ENCODE measurements around the gene RBFOX2. TPM values are rescaled to one million over a fixed set of nuclear protein-coding genes. Genes with fewer than 3 reads are reported as not detected.

Gene RBFOX2
- total and polyA plus RNA-seq, 2 donors (not counting 1 experiment from before 2014, with no cell fraction given), result 173 to 190 TPM

GRCh38 chr22:35711336-35711735 lies 317.3 kb downstream of the RBFOX2 start:
- no peak for TF ChIP-seq CTCF (conservative IDR thresholded peaks at IDR 0.05 in 1 of 2, IDR thresholded peaks at IDR 0.05 in 1 of 2; ENCODE audit: low read depth in 1 of 2, low read length in 2 of 2)
- TF ChIP-seq EZH2 (IDR thresholded peaks at IDR 0.05; ENCODE audit: low read length, missing control alignments), result no peak
- H4K20me1 ChIP-seq (ENCODE audit: control insufficient read depth, extremely low read depth, insufficient read depth, low read length), result no peaks in the 10 kb centered on the region

GRCh38 chr22:35708917-35709316 lies 319.7 kb downstream of the RBFOX2 start:
- no peaks in the 10 kb centered on the region for H4K20me1 ChIP-seq (ENCODE audit: control insufficient read depth, extremely low read depth, insufficient read depth, low read length)
- H3K79me2 ChIP-seq (ENCODE audit: control insufficient read depth, insufficient read depth, low read length), result no peaks in the 10 kb centered on the region
- H3K27me3 ChIP-seq (ENCODE audit: control insufficient read depth, insufficient read depth, low read length), result no peaks in the 10 kb centered on the region
- H3K27ac ChIP-seq (ENCODE audit: insufficient read depth, low read length), result no peak overlapping the region
- no peak for DNase-seq (ENCODE audit: low read depth in 2 of 2)
- no peak overlapping the region for H3K9ac ChIP-seq (ENCODE audit: insufficient read depth, low read length)
- no peaks in the 10 kb centered on the region for H3K36me3 ChIP-seq (ENCODE audit: control insufficient read depth, insufficient read depth, low read length)
- H3K4me1 ChIP-seq (ENCODE audit: control insufficient read depth, extremely low read depth, insufficient read depth, low read length), result peaks cover 8% of the 10 kb centered on the region
- TF ChIP-seq CTCF (conservative IDR thresholded peaks at IDR 0.05 in 1 of 2, IDR thresholded peaks at IDR 0.05 in 1 of 2; ENCODE audit: low read depth in 1 of 2, low read length in 2 of 2), result no peak
- TF ChIP-seq EZH2 (IDR thresholded peaks at IDR 0.05; ENCODE audit: low read length, missing control alignments), result no peak
- H3K4me2 ChIP-seq (ENCODE audit: extremely low read depth, insufficient read depth, low read length), result no peak overlapping the region
- H3K9me3 ChIP-seq (ENCODE audit: control insufficient read depth, insufficient read depth, low read depth, low read length), result no peaks in the 10 kb centered on the region
- H2AFZ ChIP-seq (ENCODE audit: low read length), result no peak overlapping the region
- no peak overlapping the region for H3K4me3 ChIP-seq (replicated peaks in 1 of 4; ENCODE audit: control extremely low read depth in 1 of 4, insufficient read depth in 1 of 4, low read depth in 3 of 4, low read length in 4 of 4)

More at GRCh38 chr22:35711336-35711735, 317.3 kb downstream of the RBFOX2 start:
- Histone ChIP-seq H3K79me2 (ENCODE audit: control insufficient read depth, insufficient read depth, low read length) (no peaks in the 10 kb centered on the region), H3K4me3 (replicated peaks in 1 of 4; ENCODE audit: control extremely low read depth in 1 of 4, insufficient read depth in 1 of 4, low read depth in 3 of 4, low read length in 4 of 4) (no peak overlapping the region), H3K27me3 (ENCODE audit: control insufficient read depth, insufficient read depth, low read length) (no peaks in the 10 kb centered on the region), H3K4me2 (ENCODE audit: extremely low read depth, insufficient read depth, low read length) (no peak overlapping the region), H3K27ac (ENCODE audit: insufficient read depth, low read length) (no peak overlapping the region), H2AFZ (ENCODE audit: low read length) (no peak overlapping the region), H3K4me1 (ENCODE audit: control insufficient read depth, extremely low read depth, insufficient read depth, low read length) (peaks cover 2% of the 10 kb centered on the region), H3K9me3 (ENCODE audit: control insufficient read depth, insufficient read depth, low read depth, low read length) (no peaks in the 10 kb centered on the region), H3K36me3 (ENCODE audit: control insufficient read depth, insufficient read depth, low read length) (no peaks in the 10 kb centered on the region), H3K9ac (ENCODE audit: insufficient read depth, low read length) (no peak overlapping the region)
- no peak for DNase-seq (ENCODE audit: low read depth in 2 of 2)

GRCh38 chr22:35708453-35708852 lies 320.2 kb downstream of the RBFOX2 start:
- DNase-seq (ENCODE audit: low read depth in 2 of 2), result peak; percentile 17 to 53
- Histone ChIP-seq H3K27me3 (ENCODE audit: control insufficient read depth, insufficient read depth, low read length) (no peaks in the 10 kb centered on the region), H3K79me2 (ENCODE audit: control insufficient read depth, insufficient read depth, low read length) (no peaks in the 10 kb centered on the region), H2AFZ (ENCODE audit: low read length) (no peak overlapping the region), H3K9me3 (ENCODE audit: control insufficient read depth, insufficient read depth, low read depth, low read length) (no peaks in the 10 kb centered on the region), H3K4me1 (ENCODE audit: control insufficient read depth, extremely low read depth, insufficient read depth, low read length) (peaks cover 10% of the 10 kb centered on the region), H4K20me1 (ENCODE audit: control insufficient read depth, extremely low read depth, insufficient read depth, low read length) (no peaks in the 10 kb centered on the region), H3K27ac (ENCODE audit: insufficient read depth, low read length) (no peak overlapping the region), H3K36me3 (ENCODE audit: control insufficient read depth, insufficient read depth, low read length) (no peaks in the 10 kb centered on the region), H3K4me3 (replicated peaks in 1 of 4; ENCODE audit: control extremely low read depth in 1 of 4, insufficient read depth in 1 of 4, low read depth in 3 of 4, low read length in 4 of 4) (no peak overlapping the region), H3K4me2 (ENCODE audit: extremely low read depth, insufficient read depth, low read length) (no peak overlapping the region), H3K9ac (ENCODE audit: insufficient read depth, low read length) (no peak overlapping the region)
- no peak for TF ChIP-seq CTCF (conservative IDR thresholded peaks at IDR 0.05 in 1 of 2, IDR thresholded peaks at IDR 0.05 in 1 of 2; ENCODE audit: low read depth in 1 of 2, low read length in 2 of 2)
- no peak for TF ChIP-seq EZH2 (IDR thresholded peaks at IDR 0.05; ENCODE audit: low read length, missing control alignments)

All from fibroblast of lung (primary cell).